HepG2 (cell line): ENCODE measurements around the gene ZNF821. TPM values are rescaled to one million over a fixed set of nuclear protein-coding genes. Genes with fewer than 3 reads are reported as not detected.

Experiments used
- MIER2 ChIP-seq: IDR thresholded peaks from 2 replicates; pipeline ENCODE4 v1.6.1; 2016; ENCODE audit warnings: missing biosample characterization, missing genetic modification reagents
- MZF1 ChIP-seq: sonication (generic); formaldehyde crosslinking; IDR thresholded peaks from 2 replicates; pipeline ENCODE4 v1.8.1; 2023; ENCODE audit warnings: mild to moderate bottlenecking, missing genetic modification reagents, borderline replicate concordance
- THAP9 ChIP-seq: sonication (generic); formaldehyde crosslinking; IDR thresholded peaks from 2 replicates; pipeline ENCODE4; 2020; ENCODE audit warnings: missing genetic modification reagents, mild to moderate bottlenecking, borderline replicate concordance
- ZBTB3 ChIP-seq: sonication (generic); formaldehyde crosslinking; IDR thresholded peaks from 2 replicates; pipeline ENCODE4 v1.4.0; 2020; ENCODE audit warnings: low read depth, mild to moderate bottlenecking, moderate library complexity, missing genetic modification reagents, borderline replicate concordance
- ZNF121 ChIP-seq: sonication (generic); formaldehyde crosslinking; IDR thresholded peaks from 2 replicates; pipeline ENCODE4 v1.5.0; 2020; ENCODE audit warnings: mild to moderate bottlenecking, missing genetic modification reagents
- ZNF24 ChIP-seq: fragments of 450-650 bp; IDR thresholded peaks from 2 replicates; pipeline ENCODE4 v1.6.1; 2017; ENCODE audit warnings: antibody characterized with exemption, mild to moderate bottlenecking
- ZNF253 ChIP-seq: sonication (generic); formaldehyde crosslinking; IDR thresholded peaks from 2 replicates; pipeline ENCODE4 v1.8.0; 2022; ENCODE audit warnings: mild to moderate bottlenecking, missing genetic modification reagents, borderline replicate concordance
- ZNF484 ChIP-seq: sonication (generic); formaldehyde crosslinking; IDR thresholded peaks from 2 replicates; pipeline ENCODE4 v1.5.1; 2020; ENCODE audit warnings: mild to moderate bottlenecking, low read depth, missing genetic modification reagents, borderline replicate concordance
- ZNF619 ChIP-seq: sonication (generic); formaldehyde crosslinking; IDR thresholded peaks from 2 replicates; pipeline ENCODE4 v1.4.0; 2020; ENCODE audit warnings: mild to moderate bottlenecking, missing genetic modification reagents
- ZNF746 ChIP-seq: sonication (generic); formaldehyde crosslinking; IDR thresholded peaks from 2 replicates; pipeline ENCODE4 v1.8.0; 2022; ENCODE audit warnings: mild to moderate bottlenecking, missing genetic modification reagents
- ZSCAN5A ChIP-seq: sonication (generic); formaldehyde crosslinking; IDR thresholded peaks from 2 replicates; pipeline ENCODE4 v1.8.0; 2022; ENCODE audit warnings: mild to moderate bottlenecking, missing genetic modification reagents, borderline replicate concordance
- polyA plus RNA-seq, 8 experiments: library from polyadenylated mRNA; depleted of rRNA in 3 of 8; stranded (reverse) in 7 of 8; unstranded in 1 of 8; fragments of >200 nt; fragmentation: Illumina TruSeq in 4 of 8; extraction: Trizol in 4 of 8; gene quantifications; 2 replicates each; pipeline versions ENCODE4 v1.2.1 to v1.2.3, GENCODE V29; 2011 to 2016; ENCODE audit warnings: low read depth in 4 of 8, missing spikeins in 1 of 8, mixed read lengths in 1 of 8; ENCODE audit not compliant: insufficient read depth in 1 of 8
- total RNA-seq, 5 experiments: library from RNA; depleted of rRNA; stranded (reverse); fragments of >200 nt; fragmentation: Illumina TruSeq; extraction: Trizol; gene quantifications; 2 replicates each; pipeline ENCODE4 v1.2.3, GENCODE V29; 2016; ENCODE audit warnings: low read depth in 1 of 5
- TF ChIP-seq, protein P1 (sequence below): sonication (generic); formaldehyde crosslinking; IDR thresholded peaks from 2 replicates; pipeline ENCODE4 v1.5.1; 2020; ENCODE audit warnings: missing genetic modification reagents, mild to moderate bottlenecking, borderline replicate concordance
- TF ChIP-seq, protein P2 (sequence below): sonication (generic); formaldehyde crosslinking; IDR thresholded peaks from 2 replicates; pipeline ENCODE4 v1.4.0; 2020; ENCODE audit warnings: missing genetic modification reagents
- TF ChIP-seq, protein P3 (sequence below): sonication (generic); formaldehyde crosslinking; IDR thresholded peaks from 2 replicates; pipeline ENCODE4 v1.4.0; 2020; ENCODE audit warnings: mild to moderate bottlenecking, missing genetic modification reagents
- TF ChIP-seq, protein P4 (sequence below): sonication (generic); formaldehyde crosslinking; IDR thresholded peaks from 2 replicates; pipeline ENCODE4 v1.4.0; 2020; ENCODE audit warnings: missing genetic modification reagents

ZNF821 gene
- total and polyA plus RNA-seq, 2 of the 13 experiments (the other 11 are each of a cell fraction or from before 2014, with no cell fraction given) = 7.0 to 9.1 TPM

- TF ChIP-seq, protein P1, sequence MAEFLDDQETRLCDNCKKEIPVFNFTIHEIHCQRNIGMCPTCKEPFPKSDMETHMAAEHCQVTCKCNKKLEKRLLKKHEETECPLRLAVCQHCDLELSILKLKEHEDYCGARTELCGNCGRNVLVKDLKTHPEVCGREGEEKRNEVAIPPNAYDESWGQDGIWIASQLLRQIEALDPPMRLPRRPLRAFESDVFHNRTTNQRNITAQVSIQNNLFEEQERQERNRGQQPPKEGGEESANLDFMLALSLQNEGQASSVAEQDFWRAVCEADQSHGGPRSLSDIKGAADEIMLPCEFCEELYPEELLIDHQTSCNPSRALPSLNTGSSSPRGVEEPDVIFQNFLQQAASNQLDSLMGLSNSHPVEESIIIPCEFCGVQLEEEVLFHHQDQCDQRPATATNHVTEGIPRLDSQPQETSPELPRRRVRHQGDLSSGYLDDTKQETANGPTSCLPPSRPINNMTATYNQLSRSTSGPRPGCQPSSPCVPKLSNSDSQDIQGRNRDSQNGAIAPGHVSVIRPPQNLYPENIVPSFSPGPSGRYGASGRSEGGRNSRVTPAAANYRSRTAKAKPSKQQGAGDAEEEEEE = peak; percentile 80; the same call in 1 of the 2 replicates
- TF ChIP-seq ZNF619 (CRISPR knock-in tag) = peak; percentile 83; the same call in 1 of the 2 replicates
- no peak for TF ChIP-seq ZBTB3
- TF ChIP-seq, protein P2, sequence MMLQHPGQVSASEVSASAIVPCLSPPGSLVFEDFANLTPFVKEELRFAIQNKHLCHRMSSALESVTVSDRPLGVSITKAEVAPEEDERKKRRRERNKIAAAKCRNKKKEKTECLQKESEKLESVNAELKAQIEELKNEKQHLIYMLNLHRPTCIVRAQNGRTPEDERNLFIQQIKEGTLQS (CRISPR knock-in tag) = peak; percentile 73; the same call in 1 of the 2 replicates
- TF ChIP-seq, protein P3, sequence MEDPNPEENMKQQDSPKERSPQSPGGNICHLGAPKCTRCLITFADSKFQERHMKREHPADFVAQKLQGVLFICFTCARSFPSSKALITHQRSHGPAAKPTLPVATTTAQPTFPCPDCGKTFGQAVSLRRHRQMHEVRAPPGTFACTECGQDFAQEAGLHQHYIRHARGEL = no peak
- TF ChIP-seq ZNF24 = no peak
- peak; percentile 81; the same call in 1 of the 2 replicates for TF ChIP-seq ZNF746 (CRISPR knock-in tag)
- TF ChIP-seq, protein P4, sequence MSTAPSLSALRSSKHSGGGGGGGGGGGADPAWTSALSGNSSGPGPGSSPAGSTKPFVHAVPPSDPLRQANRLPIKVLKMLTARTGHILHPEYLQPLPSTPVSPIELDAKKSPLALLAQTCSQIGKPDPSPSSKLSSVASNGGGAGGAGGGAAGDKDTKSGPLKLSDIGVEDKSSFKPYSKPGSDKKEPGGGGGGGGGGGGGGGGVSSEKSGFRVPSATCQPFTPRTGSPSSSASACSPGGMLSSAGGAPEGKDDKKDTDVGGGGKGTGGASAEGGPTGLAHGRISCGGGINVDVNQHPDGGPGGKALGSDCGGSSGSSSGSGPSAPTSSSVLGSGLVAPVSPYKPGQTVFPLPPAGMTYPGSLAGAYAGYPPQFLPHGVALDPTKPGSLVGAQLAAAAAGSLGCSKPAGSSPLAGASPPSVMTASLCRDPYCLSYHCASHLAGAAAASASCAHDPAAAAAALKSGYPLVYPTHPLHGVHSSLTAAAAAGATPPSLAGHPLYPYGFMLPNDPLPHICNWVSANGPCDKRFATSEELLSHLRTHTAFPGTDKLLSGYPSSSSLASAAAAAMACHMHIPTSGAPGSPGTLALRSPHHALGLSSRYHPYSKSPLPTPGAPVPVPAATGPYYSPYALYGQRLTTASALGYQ (CRISPR knock-in tag) = peak; percentile 71; the same call in 1 of the 2 replicates
- TF ChIP-seq ZNF253 (CRISPR knock-in tag) = no peak
- peak; percentile 27; the same call in 1 of the 2 replicates for TF ChIP-seq ZNF121 (CRISPR knock-in tag)
- 0 out of 2 replicates have a peak, but pooled peaks have one; percentile 20 for TF ChIP-seq ZNF484 (CRISPR knock-in tag)
- peak; percentile 82; the same call in 1 of the 2 replicates for TF ChIP-seq ZSCAN5A (CRISPR knock-in tag)
- TF ChIP-seq MIER2 (CRISPR knock-in tag) = 0 out of 2 replicates have a peak, but pooled peaks have one; percentile 35
- TF ChIP-seq THAP9 (CRISPR knock-in tag) = no peak; the same call in 1 of the 2 replicates
- 0 out of 2 replicates have a peak, but pooled peaks have one; percentile 43 for TF ChIP-seq MZF1 (CRISPR knock-in tag)
Observed at GRCh38 chr16:71845639-71846430, 38.1 kb downstream of the ZNF821 start, which contains the start of gene ATXN1L (continued).
